GM18873 (cell line): ENCODE results near the gene FGF18.

ENCODE experiments used
- ATAC-seq: cut with Tn5 transposase; IDR thresholded peaks from one replicate; pipeline ENCODE4 v1.9.1; 2021; ENCODE audit warnings: mild to moderate bottlenecking, moderate library complexity, moderate number of reproducible peaks; ENCODE audit not compliant: unreplicated experiment, low FRiP score

Gene FGF18

GRCh38 chr5:171462928-171463861 is 43.7 kb downstream of the FGF18 start:
- ATAC-seq: no peak

GRCh38 chr5:171463862-171464229 is 44.4 kb downstream of the FGF18 start:
- no peak for ATAC-seq

GRCh38 chr5:171464829-171465228 is 45.4 kb downstream of the FGF18 start:
- no peak for ATAC-seq

- no peak for ATAC-seq
Observed at GRCh38 chr5:171467107-171467506, 47.7 kb downstream of the FGF18 start.

GRCh38 chr5:171469326-171469725 is 49.9 kb downstream of the FGF18 start:
- ATAC-seq: no peak

- ATAC-seq: no peak
Observed at GRCh38 chr5:171470420-171470819, 51.0 kb downstream of the FGF18 start.

- ATAC-seq: no peak
Observed at GRCh38 chr5:171474230-171474813, 54.9 kb downstream of the FGF18 start.

- no peak for ATAC-seq
Observed at GRCh38 chr5:171475596-171475995, 56.1 kb downstream of the FGF18 start.

GRCh38 chr5:171476701-171477100 is 57.3 kb downstream of the FGF18 start:
- ATAC-seq: no peak

GRCh38 chr5:171477101-171477500 is 57.7 kb downstream of the FGF18 start:
- no peak for ATAC-seq

GRCh38 chr5:171477666-171478065 is 58.2 kb downstream of the FGF18 start:
- ATAC-seq: no peak

GRCh38 chr5:171478946-171479775 is 59.7 kb downstream of the FGF18 start:
- no peak for ATAC-seq

- ATAC-seq: no peak
Observed at GRCh38 chr5:171479776-171480125, 60.3 kb downstream of the FGF18 start.

- ATAC-seq: no peak
Observed at GRCh38 chr5:171480239-171480638, 60.8 kb downstream of the FGF18 start.

- ATAC-seq: no peak
Observed at GRCh38 chr5:171481571-171482433, 62.4 kb downstream of the FGF18 start.

GRCh38 chr5:171482434-171482730 is 62.9 kb downstream of the FGF18 start:
- no peak for ATAC-seq

- no peak for ATAC-seq
Observed at GRCh38 chr5:171483551-171484135, 64.2 kb downstream of the FGF18 start.

GRCh38 chr5:171484460-171484899 is 65.0 kb downstream of the FGF18 start:
- no peak for ATAC-seq

GRCh38 chr5:171485668-171486067 is 66.2 kb downstream of the FGF18 start:
- ATAC-seq: no peak

GRCh38 chr5:171486613-171487012 is 67.2 kb downstream of the FGF18 start:
- no peak for ATAC-seq
